Measurements from ENCODE around the gene ZBTB2.

Gene ZBTB2

GRCh38 chr6:151428093-151428735 lies 36.9 kb upstream of the ZBTB2 start:
- peaks cover 49 to 57% of the 10 kb centered on the region in 2 donors for H3K36me3 ChIP-seq (ENCODE audit: control insufficient read depth in 1 of 2, insufficient read depth in 2 of 2, low read length in 2 of 2)
- no peak overlapping the region for H3K4me3 ChIP-seq (ENCODE audit: low read depth in 1 of 2, low read length in 2 of 2)
- no peaks in the 10 kb centered on the region for H3K9me3 ChIP-seq (ENCODE audit: control insufficient read depth in 1 of 2, low read length in 2 of 2)

GRCh38 chr6:151425561-151425960 lies 34.2 kb upstream of the ZBTB2 start:
- Histone ChIP-seq H3K4me3 (ENCODE audit: low read depth in 1 of 2, low read length in 2 of 2) (no peak overlapping the region), H3K27me3 (ENCODE audit: low read depth, low read length) (no peaks in the 10 kb centered on the region), H3K9me3 (ENCODE audit: control insufficient read depth in 1 of 2, low read length in 2 of 2) (no peaks in the 10 kb centered on the region), H3K27ac (ENCODE audit: low read length) (no peak overlapping the region), H3K4me1 (ENCODE audit: control insufficient read depth in 1 of 2, insufficient read depth in 2 of 2, low read length in 2 of 2) (no peaks in the 10 kb centered on the region), H3K36me3 (ENCODE audit: control insufficient read depth in 1 of 2, insufficient read depth in 2 of 2, low read length in 2 of 2) (peaks cover 37 to 49% of the 10 kb centered on the region in 2 donors)

More at GRCh38 chr6:151428093-151428735, 36.9 kb upstream of the ZBTB2 start:
- no peaks in the 10 kb centered on the region for H3K4me1 ChIP-seq (ENCODE audit: control insufficient read depth in 1 of 2, insufficient read depth in 2 of 2, low read length in 2 of 2)
- H3K27ac ChIP-seq (ENCODE audit: low read length), result no peak overlapping the region
- H3K27me3 ChIP-seq (ENCODE audit: low read depth, low read length), result no peaks in the 10 kb centered on the region

- no peaks in the 10 kb centered on the region for H3K9me3 ChIP-seq (ENCODE audit: control insufficient read depth in 1 of 2, low read length in 2 of 2)
- H3K4me3 ChIP-seq (ENCODE audit: low read depth in 1 of 2, low read length in 2 of 2), result no peak overlapping the region
- no peak overlapping the region for H3K27ac ChIP-seq (ENCODE audit: low read length)
- H3K36me3 ChIP-seq (ENCODE audit: control insufficient read depth in 1 of 2, insufficient read depth in 2 of 2, low read length in 2 of 2), result peaks cover 24 to 30% of the 10 kb centered on the region in 2 donors
- no peaks in the 10 kb centered on the region for H3K4me1 ChIP-seq (ENCODE audit: control insufficient read depth in 1 of 2, insufficient read depth in 2 of 2, low read length in 2 of 2)
- no peaks in the 10 kb centered on the region for H3K27me3 ChIP-seq (ENCODE audit: low read depth, low read length)
Measured at GRCh38 chr6:151422981-151423380, 31.6 kb upstream of the ZBTB2 start.

GRCh38 chr6:151417477-151417876 lies 26.1 kb upstream of the ZBTB2 start:
- no peak overlapping the region for H3K27ac ChIP-seq (ENCODE audit: low read length)
- no peak overlapping the region for H3K4me3 ChIP-seq (ENCODE audit: low read depth in 1 of 2, low read length in 2 of 2)
- H3K9me3 ChIP-seq (ENCODE audit: control insufficient read depth in 1 of 2, low read length in 2 of 2), result no peaks in the 10 kb centered on the region
- no peaks in the 10 kb centered on the region for H3K27me3 ChIP-seq (ENCODE audit: low read depth, low read length)
- peaks cover 33 to 36% of the 10 kb centered on the region in 2 donors for H3K36me3 ChIP-seq (ENCODE audit: control insufficient read depth in 1 of 2, insufficient read depth in 2 of 2, low read length in 2 of 2)
- H3K4me1 ChIP-seq (ENCODE audit: control insufficient read depth in 1 of 2, insufficient read depth in 2 of 2, low read length in 2 of 2), result no peaks in the 10 kb centered on the region

GRCh38 chr6:151414641-151415260 lies 23.4 kb upstream of the ZBTB2 start:
- H3K27ac ChIP-seq (ENCODE audit: low read length), result no peak overlapping the region
- no peaks in the 10 kb centered on the region for H3K4me1 ChIP-seq (ENCODE audit: control insufficient read depth in 1 of 2, insufficient read depth in 2 of 2, low read length in 2 of 2)
- H3K9me3 ChIP-seq (ENCODE audit: control insufficient read depth in 1 of 2, low read length in 2 of 2), result no peaks in the 10 kb centered on the region
- no peak overlapping the region for H3K4me3 ChIP-seq (ENCODE audit: low read depth in 1 of 2, low read length in 2 of 2)
- peaks cover 30 to 44% of the 10 kb centered on the region in 2 donors for H3K36me3 ChIP-seq (ENCODE audit: control insufficient read depth in 1 of 2, insufficient read depth in 2 of 2, low read length in 2 of 2)
- no peaks in the 10 kb centered on the region for H3K27me3 ChIP-seq (ENCODE audit: low read depth, low read length)

GRCh38 chr6:151413372-151414145 lies 22.2 kb upstream of the ZBTB2 start:
- peaks cover 30 to 42% of the 10 kb centered on the region in 2 donors for H3K36me3 ChIP-seq (ENCODE audit: control insufficient read depth in 1 of 2, insufficient read depth in 2 of 2, low read length in 2 of 2)
- no peaks in the 10 kb centered on the region for H3K4me1 ChIP-seq (ENCODE audit: control insufficient read depth in 1 of 2, insufficient read depth in 2 of 2, low read length in 2 of 2)
- H3K9me3 ChIP-seq (ENCODE audit: control insufficient read depth in 1 of 2, low read length in 2 of 2), result no peaks in the 10 kb centered on the region
- no peak overlapping the region for H3K4me3 ChIP-seq (ENCODE audit: low read depth in 1 of 2, low read length in 2 of 2)
- H3K27ac ChIP-seq (ENCODE audit: low read length), result no peak overlapping the region
- no peaks in the 10 kb centered on the region for H3K27me3 ChIP-seq (ENCODE audit: low read depth, low read length)

GRCh38 chr6:151412909-151413308 lies 21.6 kb upstream of the ZBTB2 start:
- Histone ChIP-seq H3K36me3 (ENCODE audit: control insufficient read depth in 1 of 2, insufficient read depth in 2 of 2, low read length in 2 of 2) (peaks cover 30 to 42% of the 10 kb centered on the region in 2 donors), H3K9me3 (ENCODE audit: control insufficient read depth in 1 of 2, low read length in 2 of 2) (no peaks in the 10 kb centered on the region), H3K4me1 (ENCODE audit: control insufficient read depth in 1 of 2, insufficient read depth in 2 of 2, low read length in 2 of 2) (no peaks in the 10 kb centered on the region), H3K27me3 (ENCODE audit: low read depth, low read length) (no peaks in the 10 kb centered on the region), H3K4me3 (ENCODE audit: low read depth in 1 of 2, low read length in 2 of 2) (no peak overlapping the region), H3K27ac (ENCODE audit: low read length) (no peak overlapping the region)

- Histone ChIP-seq H3K27me3 (ENCODE audit: low read depth, low read length) (no peaks in the 10 kb centered on the region), H3K4me1 (ENCODE audit: control insufficient read depth in 1 of 2, insufficient read depth in 2 of 2, low read length in 2 of 2) (no peaks in the 10 kb centered on the region), H3K4me3 (ENCODE audit: low read depth in 1 of 2, low read length in 2 of 2) (no peak overlapping the region), H3K27ac (ENCODE audit: low read length) (no peak overlapping the region), H3K9me3 (ENCODE audit: control insufficient read depth in 1 of 2, low read length in 2 of 2) (no peaks in the 10 kb centered on the region), H3K36me3 (ENCODE audit: control insufficient read depth in 1 of 2, insufficient read depth in 2 of 2, low read length in 2 of 2) (peaks cover 17 to 25% of the 10 kb centered on the region in 2 donors)
Measured at GRCh38 chr6:151409679-151410078, 18.3 kb upstream of the ZBTB2 start.

GRCh38 chr6:151409260-151409659 lies 17.9 kb upstream of the ZBTB2 start:
- H3K27ac ChIP-seq (ENCODE audit: low read length), result no peak overlapping the region
- no peaks in the 10 kb centered on the region for H3K4me1 ChIP-seq (ENCODE audit: control insufficient read depth in 1 of 2, insufficient read depth in 2 of 2, low read length in 2 of 2)
- no peak overlapping the region for H3K4me3 ChIP-seq (ENCODE audit: low read depth in 1 of 2, low read length in 2 of 2)
- no peaks in the 10 kb centered on the region for H3K27me3 ChIP-seq (ENCODE audit: low read depth, low read length)
- peaks cover 17 to 24% of the 10 kb centered on the region in 2 donors for H3K36me3 ChIP-seq (ENCODE audit: control insufficient read depth in 1 of 2, insufficient read depth in 2 of 2, low read length in 2 of 2)
- H3K9me3 ChIP-seq (ENCODE audit: control insufficient read depth in 1 of 2, low read length in 2 of 2), result no peaks in the 10 kb centered on the region

- Histone ChIP-seq H3K9me3 (ENCODE audit: control insufficient read depth in 1 of 2, low read length in 2 of 2) (no peaks in the 10 kb centered on the region), H3K27ac (ENCODE audit: low read length) (no peak overlapping the region), H3K27me3 (ENCODE audit: low read depth, low read length) (no peaks in the 10 kb centered on the region), H3K4me3 (ENCODE audit: low read depth in 1 of 2, low read length in 2 of 2) (no peak overlapping the region), H3K4me1 (ENCODE audit: control insufficient read depth in 1 of 2, insufficient read depth in 2 of 2, low read length in 2 of 2) (no peaks in the 10 kb centered on the region), H3K36me3 (ENCODE audit: control insufficient read depth in 1 of 2, insufficient read depth in 2 of 2, low read length in 2 of 2) (peaks cover 17 to 24% of the 10 kb centered on the region in 2 donors)
Measured at GRCh38 chr6:151408858-151409257, 17.5 kb upstream of the ZBTB2 start.

- no peaks in the 10 kb centered on the region for H3K27me3 ChIP-seq (ENCODE audit: low read depth, low read length)
- no peaks in the 10 kb centered on the region for H3K9me3 ChIP-seq (ENCODE audit: control insufficient read depth in 1 of 2, low read length in 2 of 2)
- H3K27ac ChIP-seq (ENCODE audit: low read length), result no peak overlapping the region
- no peak overlapping the region for H3K4me3 ChIP-seq (ENCODE audit: low read depth in 1 of 2, low read length in 2 of 2)
- peaks cover 0 to 4% of the 10 kb centered on the region in 2 donors for H3K4me1 ChIP-seq (ENCODE audit: control insufficient read depth in 1 of 2, insufficient read depth in 2 of 2, low read length in 2 of 2)
- peaks cover 3 to 6% of the 10 kb centered on the region in 2 donors for H3K36me3 ChIP-seq (ENCODE audit: control insufficient read depth in 1 of 2, insufficient read depth in 2 of 2, low read length in 2 of 2)
Measured at GRCh38 chr6:151403919-151404308, 12.6 kb upstream of the ZBTB2 start.

All from muscle layer of duodenum (tissue), 2 donors.